HG03457 (cell line): Measurements from ENCODE around the gene ZNF565.
"Not testable (repeated sequence)": the region's sequence is repeated elsewhere in the genome, so short reads cannot be mapped to it uniquely, and the experiment has no call there.

Source experiments
- ATAC-seq: cut with Tn5 transposase; IDR thresholded peaks from one replicate; pipeline ENCODE4 v1.9.1; 2021; ENCODE audit warnings: moderate number of reproducible peaks; ENCODE audit not compliant: unreplicated experiment

Gene ZNF565

GRCh38 chr19:36214386-36215275 lies at the start of gene ZNF565, which contains the start of gene ZNF146:
ZNF565 (minus strand) TSS chr19:36214665; CDS start chr19:36201985, 12,680 bp downstream.
ZNF146 (plus strand) TSS chr19:36215106; CDS start chr19:36236441, 21,335 bp downstream.
- ATAC-seq: peak; percentile 90

- no peak for ATAC-seq
These were observed 44.7 kb upstream of the ZNF565 start for GRCh38 chr19:36259211-36259610.

GRCh38 chr19:36258028-36258875 lies 43.8 kb upstream of the ZNF565 start:
- no peak for ATAC-seq

- ATAC-seq: no peak
These were observed 43.0 kb upstream of the ZNF565 start for GRCh38 chr19:36257520-36257876.

- no peak for ATAC-seq
These were observed 42.5 kb upstream of the ZNF565 start for GRCh38 chr19:36256853-36257519.

GRCh38 chr19:36256064-36256463 lies 41.6 kb upstream of the ZNF565 start:
- no peak for ATAC-seq

GRCh38 chr19:36255316-36255715 lies 40.9 kb upstream of the ZNF565 start:
- ATAC-seq: no peak

- no peak for ATAC-seq
These were observed 40.4 kb upstream of the ZNF565 start for GRCh38 chr19:36254848-36255247.

- no peak for ATAC-seq
These were observed 37.6 kb upstream of the ZNF565 start for GRCh38 chr19:36252047-36252446.

- no peak for ATAC-seq
These were observed 31.6 kb upstream of the ZNF565 start for GRCh38 chr19:36246006-36246481.

GRCh38 chr19:36245210-36246005 lies 30.9 kb upstream of the ZNF565 start:
- no peak for ATAC-seq

GRCh38 chr19:36244066-36244465 lies 29.6 kb upstream of the ZNF565 start:
- ATAC-seq: no peak

GRCh38 chr19:36236946-36237310 lies 22.5 kb upstream of the ZNF565 start:
- no peak for ATAC-seq

- ATAC-seq: no peak
These were observed 22.0 kb upstream of the ZNF565 start for GRCh38 chr19:36236304-36236945.

GRCh38 chr19:36233626-36234025 lies 19.2 kb upstream of the ZNF565 start:
- not testable (repeated sequence) for ATAC-seq

GRCh38 chr19:36225219-36225892 lies 10.9 kb upstream of the ZNF565 start:
- no peak for ATAC-seq

GRCh38 chr19:36222503-36222902 lies 8.0 kb upstream of the ZNF565 start:
- ATAC-seq: no peak

- no peak for ATAC-seq
These were observed 7.0 kb upstream of the ZNF565 start for GRCh38 chr19:36221474-36221873.
